Measurements from ENCODE around the gene SH3BP5L.

DNA sequence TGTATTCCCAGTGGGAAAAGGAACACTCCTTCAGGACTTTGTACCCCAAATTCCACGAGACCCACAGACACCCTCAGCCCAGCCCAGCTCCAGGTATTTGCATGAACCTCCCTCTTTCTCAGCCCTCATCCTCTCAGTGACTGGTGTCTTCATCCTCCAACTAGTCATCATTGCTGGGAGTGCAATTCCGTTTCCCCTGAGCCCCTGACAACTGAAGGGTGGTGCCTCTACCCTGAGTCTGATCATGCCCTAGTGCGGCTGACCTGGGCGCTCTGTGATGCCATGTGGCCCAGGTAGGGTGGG is 36.9 kb upstream of the SH3BP5L start:
- TF ChIP-seq CTCF (conservative IDR thresholded peaks at IDR 0.05 in 1 of 2, IDR thresholded peaks at IDR 0.05 in 1 of 2; ENCODE audit: low read depth in 1 of 2, low read length in 2 of 2): no peak
- no peak for TF ChIP-seq EZH2 (IDR thresholded peaks at IDR 0.05; ENCODE audit: low read length, missing control alignments)

Data from fibroblast of lung (primary cell).